IMR-90 (cell line): ENCODE data around the gene EPAS1.

Experiments used
- BHLHE40 ChIP-seq: fragments of 150-350 bp; IDR thresholded peaks from 2 replicates; pipeline ENCODE4 v1.6.1; 2016; ENCODE audit warnings: mild to moderate bottlenecking, low read depth, low read length
- CHD1 ChIP-seq: IDR thresholded peaks from 2 replicates; pipeline ENCODE4 v1.6.1; 2012; ENCODE audit warnings: low read depth, low read length, improper control_type of control experiment
- FOS ChIP-seq: fragments of 150-350 bp; IDR thresholded peaks from 2 replicates; pipeline ENCODE4 v1.6.1; 2016; ENCODE audit warnings: low read depth, low read length
- MAFK ChIP-seq: IDR thresholded peaks from 2 replicates; pipeline ENCODE4 v1.6.1; 2012; ENCODE audit warnings: low read depth, low read length, improper control_type of control experiment
- MAZ ChIP-seq: IDR thresholded peaks from 2 replicates; pipeline ENCODE4 v1.6.1; 2012; ENCODE audit warnings: low read depth, mild to moderate bottlenecking, low read length, improper control_type of control experiment, moderate library complexity, borderline replicate concordance
- MXI1 ChIP-seq: IDR thresholded peaks from 2 replicates; pipeline ENCODE4 v1.6.1; 2012; ENCODE audit warnings: low read depth, mild to moderate bottlenecking, low read length, moderate library complexity, borderline replicate concordance
- NFE2L2 ChIP-seq: fragments of 150-350 bp; IDR thresholded peaks from 2 replicates; pipeline ENCODE4 v1.6.1; 2016; ENCODE audit warnings: low read depth, mild to moderate bottlenecking, low read length
- POLR2A ChIP-seq: IDR thresholded peaks from 2 replicates; pipeline ENCODE4 v1.6.1; 2012; ENCODE audit warnings: mild to moderate bottlenecking, low read depth, low read length
- RAD21 ChIP-seq: IDR thresholded peaks from 2 replicates; pipeline ENCODE4 v1.6.1; 2012; ENCODE audit warnings: low read length, improper control_type of control experiment
- RFX5 ChIP-seq: IDR thresholded peaks from 2 replicates; pipeline ENCODE4 v1.8.0; 2012; ENCODE audit warnings: low read depth, mild to moderate bottlenecking, low read length, moderate library complexity
- SMC3 ChIP-seq: fragments of 150-350 bp; IDR thresholded peaks from 2 replicates; pipeline ENCODE4 v1.6.1; 2016; ENCODE audit warnings: low read depth, mild to moderate bottlenecking, antibody characterized with exemption, low read length, moderate library complexity
- TF ChIP-seq, protein P1 (sequence below): conservative IDR thresholded peaks from 2 replicates; pipeline ENCODE4 v1.5.1; 2012; ENCODE audit warnings: mild to moderate bottlenecking, low read depth, low read length, improper control_type of control experiment
- TF ChIP-seq, protein P2 (sequence below): fragments of 150-350 bp; IDR thresholded peaks from 2 replicates; pipeline ENCODE4 v1.6.1; 2017; ENCODE audit warnings: mild to moderate bottlenecking, antibody characterized with exemption, low read length, low read depth
- TF ChIP-seq, protein P3 (sequence below): fragments of 150-350 bp; IDR thresholded peaks from 2 replicates; pipeline ENCODE4 v1.6.1; 2016; ENCODE audit warnings: low read depth, mild to moderate bottlenecking, low read length, moderate library complexity, borderline replicate concordance

DNA sequence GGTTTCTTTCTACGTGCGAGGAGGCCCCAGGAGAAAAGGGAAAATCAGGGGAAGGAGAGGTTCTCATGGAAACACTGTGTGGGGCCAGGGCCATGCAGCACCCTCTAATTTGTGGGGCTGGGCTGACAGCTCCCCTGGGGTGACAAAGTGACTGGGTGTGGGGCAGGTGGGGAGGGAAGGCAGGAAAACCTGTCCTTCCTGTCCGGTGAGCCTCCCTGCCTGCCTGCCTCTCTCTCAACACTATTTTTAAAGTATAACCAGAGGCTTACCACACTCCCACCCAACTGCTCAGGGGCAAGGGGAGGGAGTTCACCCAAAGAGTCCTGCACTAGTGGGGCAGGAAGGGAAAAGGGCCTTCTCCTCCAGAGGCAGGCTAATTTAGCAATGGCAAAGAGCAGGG is 10.5 kb upstream of the EPAS1 start:
- TF ChIP-seq BHLHE40 (no peak), POLR2A (no peak), FOS (no peak), MAFK (no peak), RFX5 (no peak), CHD1 (no peak), MAZ (no peak), MXI1 (no peak), RAD21 (no peak), SMC3 (no peak), NFE2L2 (no peak)
- TF ChIP-seq, protein P1, sequence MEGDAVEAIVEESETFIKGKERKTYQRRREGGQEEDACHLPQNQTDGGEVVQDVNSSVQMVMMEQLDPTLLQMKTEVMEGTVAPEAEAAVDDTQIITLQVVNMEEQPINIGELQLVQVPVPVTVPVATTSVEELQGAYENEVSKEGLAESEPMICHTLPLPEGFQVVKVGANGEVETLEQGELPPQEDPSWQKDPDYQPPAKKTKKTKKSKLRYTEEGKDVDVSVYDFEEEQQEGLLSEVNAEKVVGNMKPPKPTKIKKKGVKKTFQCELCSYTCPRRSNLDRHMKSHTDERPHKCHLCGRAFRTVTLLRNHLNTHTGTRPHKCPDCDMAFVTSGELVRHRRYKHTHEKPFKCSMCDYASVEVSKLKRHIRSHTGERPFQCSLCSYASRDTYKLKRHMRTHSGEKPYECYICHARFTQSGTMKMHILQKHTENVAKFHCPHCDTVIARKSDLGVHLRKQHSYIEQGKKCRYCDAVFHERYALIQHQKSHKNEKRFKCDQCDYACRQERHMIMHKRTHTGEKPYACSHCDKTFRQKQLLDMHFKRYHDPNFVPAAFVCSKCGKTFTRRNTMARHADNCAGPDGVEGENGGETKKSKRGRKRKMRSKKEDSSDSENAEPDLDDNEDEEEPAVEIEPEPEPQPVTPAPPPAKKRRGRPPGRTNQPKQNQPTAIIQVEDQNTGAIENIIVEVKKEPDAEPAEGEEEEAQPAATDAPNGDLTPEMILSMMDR, result no peak
- TF ChIP-seq, protein P2, sequence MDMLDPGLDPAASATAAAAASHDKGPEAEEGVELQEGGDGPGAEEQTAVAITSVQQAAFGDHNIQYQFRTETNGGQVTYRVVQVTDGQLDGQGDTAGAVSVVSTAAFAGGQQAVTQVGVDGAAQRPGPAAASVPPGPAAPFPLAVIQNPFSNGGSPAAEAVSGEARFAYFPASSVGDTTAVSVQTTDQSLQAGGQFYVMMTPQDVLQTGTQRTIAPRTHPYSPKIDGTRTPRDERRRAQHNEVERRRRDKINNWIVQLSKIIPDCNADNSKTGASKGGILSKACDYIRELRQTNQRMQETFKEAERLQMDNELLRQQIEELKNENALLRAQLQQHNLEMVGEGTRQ, result no peak
- TF ChIP-seq, protein P3, sequence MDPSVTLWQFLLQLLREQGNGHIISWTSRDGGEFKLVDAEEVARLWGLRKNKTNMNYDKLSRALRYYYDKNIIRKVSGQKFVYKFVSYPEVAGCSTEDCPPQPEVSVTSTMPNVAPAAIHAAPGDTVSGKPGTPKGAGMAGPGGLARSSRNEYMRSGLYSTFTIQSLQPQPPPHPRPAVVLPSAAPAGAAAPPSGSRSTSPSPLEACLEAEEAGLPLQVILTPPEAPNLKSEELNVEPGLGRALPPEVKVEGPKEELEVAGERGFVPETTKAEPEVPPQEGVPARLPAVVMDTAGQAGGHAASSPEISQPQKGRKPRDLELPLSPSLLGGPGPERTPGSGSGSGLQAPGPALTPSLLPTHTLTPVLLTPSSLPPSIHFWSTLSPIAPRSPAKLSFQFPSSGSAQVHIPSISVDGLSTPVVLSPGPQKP, result no peak
